Vagina (tissue), 2 donors: ENCODE measurements around the gene PRR11. TPM values are rescaled to one million over a fixed set of nuclear protein-coding genes. Genes with fewer than 3 reads are reported as not detected.

Experiments
- DNase-seq, 2 donors: peaks; one replicate each; pipeline ENCODE4 v3.0.0-alpha.2; 2017; ENCODE audit errors: extremely low spot score in 2 of 2
- H3K27ac ChIP-seq: fragments of 200-600 bp; sonication (generic); one replicate; pipeline ENCODE4 v1.5.1; 2019
- H3K27me3 ChIP-seq: fragments of 200-600 bp; sonication (generic); one replicate; pipeline ENCODE4 v1.5.1; 2019
- H3K36me3 ChIP-seq, 2 donors: fragments of 200-600 bp; sonication (generic); one replicate each; pipeline ENCODE4 v1.5.1; 2017 to 2019
- H3K4me1 ChIP-seq: fragments of 200-600 bp; sonication (generic); one replicate; pipeline ENCODE4 v1.5.1; 2019
- H3K4me3 ChIP-seq, 2 donors: fragments of 200-600 bp; sonication (generic); 1 replicate in 1 of 2; 2 replicates in 1 of 2; pipeline ENCODE4 v1.5.1; 2016 to 2019
- H3K9me3 ChIP-seq: fragments of 200-600 bp; sonication (generic); one replicate; pipeline ENCODE4 v1.5.1; 2019
- POLR2A ChIP-seq, 2 donors: fragments of 450-650 bp; IDR thresholded peaks; one replicate each; pipeline ENCODE4 v1.6.1; 2017; ENCODE audit warnings: antibody characterized with exemption in 2 of 2, mild to moderate bottlenecking in 2 of 2, moderate library complexity in 2 of 2
- POLR2AphosphoS5 ChIP-seq, 2 donors: sonication (generic); formaldehyde crosslinking; IDR thresholded peaks; one replicate each; pipeline ENCODE4 v1.9.0; 2017; ENCODE audit warnings: antibody characterized with exemption in 2 of 2, mild to moderate bottlenecking in 2 of 2, low read depth in 1 of 2; ENCODE audit not compliant: insufficient read depth in 1 of 2
- intact Hi-C: fragments of 100-400 bp; cut with DNase I; formaldehyde crosslinking; loops from one replicate; pipeline ENCODE4 v1.15.1; 2023
- total RNA-seq: library from RNA; depleted of rRNA; stranded (reverse); fragments of >200 nt; gene quantifications from one replicate; pipeline ENCODE4 v1.2.3, GENCODE V29; 2016
- TF ChIP-seq, protein P1 (sequence below), 3 experiments: fragments of 450-650 bp in 2 of 3; fragments of 200-600 bp in 1 of 3; sonication (generic) in 1 of 3; IDR thresholded peaks; one replicate each; pipeline ENCODE4 v1.5.1; 2017 to 2019; ENCODE audit warnings: antibody characterized with exemption in 3 of 3, mild to moderate bottlenecking in 2 of 3, moderate library complexity in 2 of 3

Gene PRR11
- total RNA-seq = 7.9 TPM

DNA sequence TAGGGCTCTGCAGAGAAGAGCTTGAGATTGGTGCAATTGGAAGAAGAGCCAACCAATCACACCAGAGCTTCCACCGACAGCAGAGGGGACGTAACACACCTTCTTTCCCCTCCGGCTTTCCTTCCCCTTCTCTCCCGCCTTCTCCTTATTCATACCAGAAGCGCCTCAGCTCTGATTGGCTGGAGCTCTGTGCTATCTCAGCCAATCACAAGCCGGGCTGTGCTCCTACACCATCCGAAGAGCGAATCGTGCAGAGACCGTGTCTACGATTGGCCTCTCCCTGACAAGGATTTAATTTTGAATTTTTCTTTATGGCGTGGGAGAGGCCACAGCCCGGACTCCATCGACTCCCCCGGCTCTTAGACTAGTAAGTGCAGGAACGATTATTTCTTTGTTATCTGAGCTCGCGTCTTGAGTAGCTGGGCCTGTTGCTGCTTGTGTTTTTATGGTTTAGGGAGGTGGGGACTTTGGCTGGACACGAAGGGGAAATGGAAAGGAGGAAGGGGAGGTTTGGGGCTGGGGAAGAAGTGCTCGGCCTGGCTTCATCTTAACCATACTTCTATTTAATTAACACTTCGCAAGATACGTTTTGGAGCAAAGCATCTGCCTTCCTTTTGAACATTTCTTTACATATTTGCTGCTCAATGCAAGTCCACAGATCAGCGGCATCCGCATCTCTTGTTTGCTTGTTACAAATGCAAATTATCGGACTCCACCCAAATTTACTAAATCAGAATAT is at the start of gene PRR11:
Gene PRR11, plus strand, starts transcription at position 308 of the 739 bp plus-strand sequence. CDS start 14,007 bp downstream, outside the sequence.
- Histone ChIP-seq H3K4me3 (peak within 1 kb of the TSS; percentile 53 to 63), H3K9me3 (no peaks in the 10 kb centered on the region), H3K27me3 (no peaks in the 10 kb centered on the region), H3K36me3 (no peaks in the 10 kb centered on the region), H3K4me1 (peaks cover 18% of the 10 kb centered on the region), H3K27ac (peak within 1 kb of the TSS; percentile 77)
- TF ChIP-seq, protein P1, sequence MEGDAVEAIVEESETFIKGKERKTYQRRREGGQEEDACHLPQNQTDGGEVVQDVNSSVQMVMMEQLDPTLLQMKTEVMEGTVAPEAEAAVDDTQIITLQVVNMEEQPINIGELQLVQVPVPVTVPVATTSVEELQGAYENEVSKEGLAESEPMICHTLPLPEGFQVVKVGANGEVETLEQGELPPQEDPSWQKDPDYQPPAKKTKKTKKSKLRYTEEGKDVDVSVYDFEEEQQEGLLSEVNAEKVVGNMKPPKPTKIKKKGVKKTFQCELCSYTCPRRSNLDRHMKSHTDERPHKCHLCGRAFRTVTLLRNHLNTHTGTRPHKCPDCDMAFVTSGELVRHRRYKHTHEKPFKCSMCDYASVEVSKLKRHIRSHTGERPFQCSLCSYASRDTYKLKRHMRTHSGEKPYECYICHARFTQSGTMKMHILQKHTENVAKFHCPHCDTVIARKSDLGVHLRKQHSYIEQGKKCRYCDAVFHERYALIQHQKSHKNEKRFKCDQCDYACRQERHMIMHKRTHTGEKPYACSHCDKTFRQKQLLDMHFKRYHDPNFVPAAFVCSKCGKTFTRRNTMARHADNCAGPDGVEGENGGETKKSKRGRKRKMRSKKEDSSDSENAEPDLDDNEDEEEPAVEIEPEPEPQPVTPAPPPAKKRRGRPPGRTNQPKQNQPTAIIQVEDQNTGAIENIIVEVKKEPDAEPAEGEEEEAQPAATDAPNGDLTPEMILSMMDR (IDR thresholded peaks at IDR 0.05) = no peak
- no peak for TF ChIP-seq POLR2A (IDR thresholded peaks at IDR 0.05)
- TF ChIP-seq POLR2AphosphoS5 (IDR thresholded peaks at IDR 0.05; ENCODE audit: insufficient read depth in 1 of 2, low read depth in 1 of 2) = peak in 1 of 2 donors; percentile 68
- DNase-seq = peak; percentile 98 to 100
- intact Hi-C loops = no loop called here

DNA sequence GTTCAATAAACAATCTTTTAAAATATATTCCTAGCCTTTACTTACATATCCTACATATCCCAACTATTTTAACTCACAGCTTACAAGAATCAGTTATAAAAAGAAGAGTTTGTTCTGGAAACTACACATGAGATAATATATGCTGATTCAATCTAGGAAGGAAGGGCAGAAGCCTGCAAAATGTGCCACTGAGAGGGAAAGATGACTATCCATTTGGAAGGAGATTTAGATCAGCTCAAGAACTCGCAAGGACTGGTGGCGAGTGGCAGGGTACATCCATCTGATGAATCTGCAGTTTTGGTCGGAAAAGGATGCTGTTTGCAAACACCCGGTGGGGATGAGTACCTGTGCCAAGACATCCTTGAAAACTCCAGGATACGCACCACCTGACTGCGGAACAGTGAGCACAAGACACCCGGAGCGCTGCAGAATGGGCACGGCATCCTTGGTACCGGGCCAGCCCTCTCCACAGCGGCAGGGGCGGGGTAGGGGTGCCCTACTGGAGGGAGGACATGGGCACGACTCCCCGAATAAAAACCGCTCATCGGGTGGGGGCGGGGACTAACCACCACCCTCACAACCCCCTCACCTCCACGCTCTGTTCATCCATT is 49.6 kb upstream of the PRR11 start:
- Histone ChIP-seq H3K36me3 (no peaks in the 10 kb centered on the region), H3K27me3 (no peaks in the 10 kb centered on the region), H3K27ac (peak overlapping the region; percentile 85), H3K9me3 (no peaks in the 10 kb centered on the region), H3K4me1 (peaks cover 41% of the 10 kb centered on the region), H3K4me3 (peak overlapping the region; percentile 74 to 76)
- intact Hi-C loops = no loop called here
- TF ChIP-seq POLR2AphosphoS5 (IDR thresholded peaks at IDR 0.05; ENCODE audit: insufficient read depth in 1 of 2, low read depth in 1 of 2) = no peak
- TF ChIP-seq, protein P1 (IDR thresholded peaks at IDR 0.05) = no peak
- TF ChIP-seq POLR2A (IDR thresholded peaks at IDR 0.05) = no peak
- DNase-seq = peak in 1 of 2 donors; percentile 90

DNA sequence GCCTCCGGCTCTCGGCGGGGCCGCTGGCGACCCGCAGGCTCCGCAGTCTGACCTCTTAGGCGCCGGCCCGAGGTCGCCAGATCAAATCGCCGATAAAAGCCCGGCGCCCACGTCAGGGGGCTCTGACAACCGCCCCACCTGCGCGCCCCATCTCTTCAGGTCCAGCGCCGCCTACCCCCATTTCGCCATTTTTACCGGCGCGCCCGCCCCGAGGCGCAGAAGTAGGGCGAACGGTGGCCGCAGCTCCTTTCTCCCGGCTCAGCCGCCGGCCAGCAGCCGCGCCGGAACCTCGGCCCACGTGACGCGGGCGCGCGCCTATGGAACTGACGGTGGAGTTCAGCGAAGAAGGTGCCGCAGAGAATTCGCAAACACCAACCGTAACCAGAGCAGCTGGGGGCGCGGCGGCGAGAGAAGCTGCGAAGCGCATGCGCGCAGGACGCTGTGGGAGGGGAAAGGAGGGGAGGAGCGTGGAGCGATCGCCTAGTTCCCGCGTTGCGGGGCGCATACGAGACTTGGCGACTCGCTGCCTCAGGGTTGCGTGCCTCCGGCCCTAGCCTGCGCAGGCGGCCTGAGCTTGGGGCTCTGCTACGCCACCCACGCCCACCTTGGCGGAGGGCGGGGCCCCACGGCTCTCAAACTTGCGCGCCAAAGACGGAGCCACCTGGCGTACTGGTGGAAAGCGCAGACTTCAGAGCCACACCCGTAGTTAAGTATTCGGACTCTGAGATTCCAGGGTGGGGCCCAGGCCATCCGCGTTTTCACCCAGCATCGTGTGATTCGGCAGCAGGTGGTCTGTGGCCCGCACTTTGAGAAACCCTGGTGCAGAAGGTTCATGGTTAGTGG is 48.9 kb upstream of the PRR11 start, which contains the start of gene TRIM37:
Gene TRIM37, minus strand, starts transcription at position 418 of the 843 bp plus-strand sequence. CDS start 419 bp downstream, outside the sequence.
- peak; percentile 97 to 98 for DNase-seq
- peak within 1 kb of the TSS; percentile 74 to 76 for H3K4me3 ChIP-seq
- H3K4me1 ChIP-seq = peaks cover 41% of the 10 kb centered on the region
- no peaks in the 10 kb centered on the region for H3K36me3 ChIP-seq
- peak in 1 of 2 donors; percentile 29 for TF ChIP-seq POLR2A (IDR thresholded peaks at IDR 0.05)
- TF ChIP-seq POLR2AphosphoS5 (IDR thresholded peaks at IDR 0.05; ENCODE audit: insufficient read depth in 1 of 2, low read depth in 1 of 2) = peak; percentile 91 to 93
- TF ChIP-seq, protein P1 (IDR thresholded peaks at IDR 0.05) = no peak
- no peaks in the 10 kb centered on the region for H3K27me3 ChIP-seq
- no peaks in the 10 kb centered on the region for H3K9me3 ChIP-seq
- peak within 1 kb of the TSS; percentile 85 for H3K27ac ChIP-seq
- intact Hi-C loops = no loop called here

DNA sequence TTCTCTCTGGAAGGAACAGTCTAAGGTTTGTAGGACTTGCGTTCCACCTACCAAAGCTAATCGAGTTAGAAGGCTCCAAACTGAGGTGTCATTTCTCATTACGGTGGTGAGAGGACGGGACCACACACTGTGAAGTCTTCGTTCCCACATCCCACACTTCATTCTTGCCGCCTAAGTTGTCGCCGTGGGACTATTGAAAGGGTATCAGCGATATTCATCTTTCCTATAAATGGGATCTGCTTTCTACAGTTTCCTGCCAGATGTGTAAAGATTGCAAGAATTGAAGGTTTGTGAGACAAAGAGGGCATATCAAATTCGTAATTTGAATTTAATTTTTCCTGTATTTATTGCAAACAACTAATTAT is 48.3 kb upstream of the PRR11 start:
- no peaks in the 10 kb centered on the region for H3K36me3 ChIP-seq
- peaks cover 41% of the 10 kb centered on the region for H3K4me1 ChIP-seq
- H3K4me3 ChIP-seq = peak overlapping the region; percentile 74 to 76
- H3K27me3 ChIP-seq = no peaks in the 10 kb centered on the region
- intact Hi-C loops = no loop called here
- H3K9me3 ChIP-seq = no peaks in the 10 kb centered on the region
- DNase-seq = no peak
- H3K27ac ChIP-seq = peak overlapping the region; percentile 85
- no peak for TF ChIP-seq POLR2A (IDR thresholded peaks at IDR 0.05)
- TF ChIP-seq, protein P1 (IDR thresholded peaks at IDR 0.05) = no peak
- TF ChIP-seq POLR2AphosphoS5 (IDR thresholded peaks at IDR 0.05; ENCODE audit: insufficient read depth in 1 of 2, low read depth in 1 of 2) = no peak
